GM03348 (cell line): ENCODE data around the gene MARK2.
A peak's percentile ranks its signal among the peaks of the same experiment; 100 is the strongest.
"Not testable (repeated sequence)": the region's sequence is repeated elsewhere in the genome, so short reads cannot be mapped to it uniquely, and the experiment has no call there.

ENCODE experiments used
- DNase-seq: peaks from one replicate; pipeline ENCODE4 v3.0.0; 2012; ENCODE audit warnings: low spot score

Gene MARK2

DNA sequence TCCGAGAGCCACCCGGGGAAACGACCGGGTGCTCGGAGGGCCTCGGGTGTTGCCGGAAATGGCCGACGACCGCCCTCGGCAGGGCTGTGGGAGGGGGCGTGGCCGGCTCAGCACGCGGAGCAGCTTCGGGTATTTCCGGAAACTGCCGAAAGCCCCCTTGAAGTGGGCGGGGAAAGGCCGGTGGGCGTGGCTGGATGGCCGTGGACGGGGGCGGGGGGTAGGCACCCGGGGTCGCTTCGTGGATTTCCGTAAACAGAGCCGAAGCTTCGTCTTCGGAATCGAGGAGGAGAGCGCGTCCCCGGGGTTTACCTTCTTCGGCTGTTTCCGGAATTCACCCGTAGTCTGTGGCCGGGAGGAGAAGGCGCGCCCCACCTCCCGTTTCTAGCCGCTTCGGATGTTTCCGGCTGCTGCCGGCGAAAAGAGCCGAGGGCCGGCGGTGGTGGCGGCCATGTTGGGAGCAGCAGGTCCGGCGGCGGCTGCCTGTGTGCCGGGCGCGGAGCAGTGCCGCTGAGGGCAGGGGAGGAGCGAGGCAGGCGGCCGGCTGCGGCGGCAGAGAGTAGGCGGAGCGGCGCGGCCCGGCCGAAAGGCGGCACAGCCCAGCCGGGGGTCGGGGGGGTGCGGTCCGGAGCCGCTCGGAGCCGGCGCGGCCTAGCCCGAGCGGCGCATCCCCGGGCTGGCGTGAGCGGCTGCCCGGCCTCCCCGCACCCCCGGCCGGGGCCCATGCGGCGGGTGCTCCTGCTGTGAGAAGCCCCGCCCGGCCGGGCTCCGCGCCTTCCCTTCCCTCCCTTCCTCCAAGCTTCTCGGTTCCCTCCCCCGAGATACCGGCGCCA, at the start of gene MARK2:
Gene MARK2, plus strand, starts transcription at position 433 of the 830 bp plus-strand sequence. Its CDS starts 397 bp downstream, at position 830.
- DNase-seq: peak; percentile 99

DNA sequence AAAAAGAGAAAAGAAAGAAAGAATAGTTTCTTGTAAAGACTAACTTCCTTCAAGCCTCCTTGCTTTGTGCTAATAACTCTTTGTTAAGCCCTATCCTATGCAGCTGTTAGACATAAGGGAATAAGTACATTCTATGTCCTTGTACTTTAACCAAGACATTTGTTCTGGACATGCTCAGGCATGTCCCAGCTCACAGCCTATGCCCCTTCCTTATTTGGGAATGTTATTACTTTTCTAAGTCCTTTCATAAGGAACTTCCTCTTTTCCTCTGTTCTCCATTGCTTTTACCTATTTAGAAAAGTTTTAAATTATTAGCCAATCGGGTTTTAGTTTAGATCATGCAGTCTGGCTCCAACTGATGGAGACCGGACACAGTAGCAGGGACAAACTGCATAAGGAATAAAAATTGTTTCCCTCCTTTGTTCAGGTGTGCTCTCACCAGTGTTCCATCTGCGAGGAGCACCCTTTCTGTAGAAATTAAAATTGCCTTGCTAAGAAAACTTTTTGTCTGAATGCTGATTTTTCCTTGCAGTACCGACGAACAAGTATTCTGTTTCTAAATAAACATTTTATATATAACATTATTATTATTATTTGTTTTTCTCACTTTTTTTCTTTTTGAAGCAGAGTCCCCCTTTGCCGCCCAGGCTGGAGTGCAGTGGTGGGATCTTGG, 47.3 kb upstream of the MARK2 start:
- DNase-seq: no peak

DNA sequence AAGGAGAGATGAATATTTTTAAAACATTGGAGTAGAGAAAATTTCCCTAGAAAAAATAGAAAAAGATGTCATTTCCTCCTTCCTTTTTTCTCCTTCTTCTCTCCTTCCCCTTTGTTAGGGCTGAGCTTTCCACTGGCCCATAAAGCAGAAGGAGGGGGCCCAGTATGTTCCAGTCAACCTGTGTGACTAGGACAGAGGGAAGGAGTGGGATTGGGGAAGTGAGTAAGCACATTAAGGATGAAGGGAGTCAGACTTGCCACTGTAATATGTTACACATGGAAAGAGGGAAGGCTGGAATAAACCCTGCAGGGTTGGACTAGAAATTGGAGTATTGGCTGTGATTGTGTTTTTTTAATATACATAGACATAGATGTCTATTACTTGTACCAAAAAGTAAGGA, 45.7 kb upstream of the MARK2 start:
- DNase-seq: peak; percentile 2

DNA sequence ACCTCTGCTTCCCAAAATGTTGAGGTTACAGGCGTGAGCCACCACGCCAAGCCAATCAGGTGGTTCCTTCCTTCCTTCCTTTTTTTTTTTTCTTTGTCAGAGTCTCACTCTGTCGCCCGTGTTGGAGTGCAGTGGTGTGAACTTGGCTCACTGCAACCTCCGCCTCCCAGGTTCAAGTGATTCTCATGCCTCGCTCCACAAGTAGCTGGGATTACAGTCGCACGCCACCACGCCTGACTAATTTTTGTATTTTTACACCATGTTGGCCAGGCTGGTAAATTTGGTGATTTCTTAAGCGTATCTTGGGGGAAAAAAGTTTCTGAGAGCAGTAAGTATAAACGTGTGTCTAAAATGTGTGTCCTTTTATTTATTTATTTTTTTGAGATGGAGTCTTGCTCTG, 43.8 kb upstream of the MARK2 start:
- no peak for DNase-seq

DNA sequence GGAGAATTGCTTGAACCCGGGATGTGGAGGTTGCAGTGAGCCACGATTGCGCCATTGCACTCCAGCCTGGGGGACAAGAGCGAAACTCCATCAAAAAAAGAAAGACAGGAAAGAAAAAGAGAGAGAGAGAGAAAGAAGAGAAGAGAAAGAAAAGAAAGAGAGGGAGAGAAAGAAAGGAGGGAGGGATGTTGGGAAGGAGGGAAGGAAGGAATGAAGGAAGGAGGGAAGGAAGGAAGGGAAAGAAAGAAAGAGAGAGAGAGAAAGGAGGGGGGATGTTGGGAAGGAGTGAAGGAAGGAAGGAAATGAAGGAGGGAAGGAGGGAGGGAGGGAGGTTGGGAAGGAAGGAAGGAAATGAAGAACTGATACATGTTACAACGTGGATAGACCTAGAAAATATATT, 38.0 kb upstream of the MARK2 start:
- DNase-seq: no peak

DNA sequence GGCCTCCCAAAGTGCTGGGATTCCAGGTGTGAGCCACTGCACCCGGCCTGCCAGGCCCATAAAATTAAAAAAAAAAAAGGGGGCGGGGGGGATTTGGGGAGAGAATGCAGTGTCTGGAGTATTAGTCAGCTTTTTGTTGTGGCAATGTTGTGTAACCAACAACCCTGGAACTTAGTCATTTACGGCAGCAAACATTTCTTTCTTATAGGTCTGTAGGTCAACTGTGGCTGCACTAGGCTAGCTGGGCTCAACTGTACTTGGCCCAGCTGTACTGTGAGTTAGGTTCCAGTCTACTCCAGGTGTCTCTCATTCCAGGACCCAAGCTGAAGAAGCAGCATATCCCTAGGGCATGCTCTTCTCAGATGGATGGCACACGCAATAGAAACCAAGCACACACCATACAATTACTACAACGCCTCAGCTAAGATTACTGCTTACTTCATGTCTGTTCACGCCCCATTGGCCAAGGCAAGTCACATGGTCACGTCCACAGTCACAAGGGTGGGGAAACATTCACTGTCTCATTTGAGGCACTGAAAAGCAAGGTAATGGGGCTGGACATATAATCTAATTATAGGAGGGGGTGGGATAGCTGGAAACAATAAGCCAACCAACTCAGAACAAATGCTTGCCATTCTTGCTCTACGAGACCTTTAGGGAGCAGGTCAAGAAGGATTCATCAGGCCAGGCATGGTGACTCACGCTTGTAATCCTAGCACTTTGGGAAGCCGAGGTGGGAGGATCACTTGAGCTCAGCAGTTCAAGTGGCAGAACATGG, 36.1 kb upstream of the MARK2 start:
- DNase-seq: peak; percentile 37

DNA sequence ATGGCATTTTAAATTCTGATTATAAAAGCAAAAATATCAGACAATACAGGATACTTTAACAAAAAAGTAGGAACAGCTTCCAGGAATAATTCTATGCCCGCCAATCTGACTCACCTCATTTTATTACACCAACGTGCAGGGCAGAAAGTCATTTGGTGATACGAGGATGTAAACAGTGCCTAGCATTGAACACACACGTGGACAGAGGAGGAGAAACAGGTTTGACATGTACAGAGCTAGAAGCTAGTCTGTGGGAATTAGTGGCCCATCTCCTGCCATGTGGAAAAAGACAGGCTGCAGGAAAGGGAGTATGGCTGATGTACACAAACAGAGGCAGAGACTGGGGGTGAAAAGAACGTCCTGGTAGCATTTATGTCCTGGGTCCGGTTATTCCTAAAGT, 34.7 kb upstream of the MARK2 start:
- DNase-seq: no peak

DNA sequence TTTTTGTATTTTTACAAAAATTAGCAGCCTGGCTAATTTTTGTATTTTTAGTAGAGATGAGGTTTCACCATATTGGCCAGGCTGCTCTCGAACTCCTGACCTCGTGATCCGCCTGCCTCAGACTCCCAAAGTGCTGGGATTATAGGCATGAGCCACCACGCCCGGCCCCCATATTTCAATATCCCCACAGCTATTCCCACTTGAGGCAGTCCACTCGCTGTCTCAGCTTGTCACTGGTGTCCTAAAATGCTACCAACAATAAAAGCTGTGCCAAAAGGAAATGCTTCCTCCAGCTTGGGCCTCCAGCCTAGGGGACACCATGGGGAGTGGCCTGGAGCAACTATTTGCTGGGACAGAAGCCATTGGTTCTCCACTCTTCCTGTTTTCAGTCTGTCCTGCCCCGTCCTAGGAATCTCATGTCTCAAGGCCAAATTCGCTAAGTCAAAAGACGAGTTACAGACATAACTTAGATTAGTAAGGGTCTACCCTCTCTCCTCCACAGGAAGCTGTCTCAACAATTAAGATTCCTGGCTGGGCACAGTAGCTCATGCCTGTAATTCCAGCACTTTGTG, 33.0 kb upstream of the MARK2 start:
- DNase-seq: no peak

DNA sequence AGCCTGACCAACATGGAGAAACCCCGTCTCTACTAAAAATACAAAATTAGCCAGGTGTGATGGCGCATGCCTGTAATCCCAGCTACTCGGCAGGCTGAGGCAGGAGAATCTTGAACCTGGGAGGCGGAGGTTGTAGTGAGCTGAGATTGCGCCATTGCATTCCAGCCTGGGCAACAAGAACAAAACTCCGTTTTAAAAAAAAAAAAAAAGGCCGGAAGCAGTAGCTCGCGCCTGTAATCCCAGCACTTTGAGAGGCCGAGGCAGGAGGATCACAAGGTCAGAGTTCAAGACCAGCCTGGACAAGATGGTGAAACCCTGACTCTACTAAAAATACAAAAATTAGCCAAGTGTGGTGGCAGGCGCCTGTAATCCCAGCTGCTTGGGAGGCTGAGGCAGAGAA, 28.5 kb upstream of the MARK2 start:
- DNase-seq: not testable (repeated sequence)

DNA sequence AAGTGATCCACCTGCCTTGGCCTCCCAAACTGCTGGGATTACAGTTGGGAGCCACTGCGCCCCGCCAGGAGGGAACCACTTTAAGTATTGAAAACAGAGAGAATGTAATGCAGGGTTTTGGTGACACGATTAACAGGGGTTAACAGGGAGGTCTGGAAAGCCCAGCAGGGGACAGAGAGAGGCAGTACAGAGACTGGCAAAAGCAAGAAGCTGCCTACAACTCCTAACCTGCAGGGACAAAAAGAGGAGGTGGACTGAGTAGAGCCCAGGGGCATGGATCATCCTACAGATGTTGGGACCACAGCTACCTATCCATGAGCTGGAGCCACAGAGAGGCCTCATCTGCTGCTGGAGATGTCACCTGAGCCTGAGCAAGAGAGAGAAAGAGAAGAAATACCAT, 27.4 kb upstream of the MARK2 start:
- DNase-seq: no peak

DNA sequence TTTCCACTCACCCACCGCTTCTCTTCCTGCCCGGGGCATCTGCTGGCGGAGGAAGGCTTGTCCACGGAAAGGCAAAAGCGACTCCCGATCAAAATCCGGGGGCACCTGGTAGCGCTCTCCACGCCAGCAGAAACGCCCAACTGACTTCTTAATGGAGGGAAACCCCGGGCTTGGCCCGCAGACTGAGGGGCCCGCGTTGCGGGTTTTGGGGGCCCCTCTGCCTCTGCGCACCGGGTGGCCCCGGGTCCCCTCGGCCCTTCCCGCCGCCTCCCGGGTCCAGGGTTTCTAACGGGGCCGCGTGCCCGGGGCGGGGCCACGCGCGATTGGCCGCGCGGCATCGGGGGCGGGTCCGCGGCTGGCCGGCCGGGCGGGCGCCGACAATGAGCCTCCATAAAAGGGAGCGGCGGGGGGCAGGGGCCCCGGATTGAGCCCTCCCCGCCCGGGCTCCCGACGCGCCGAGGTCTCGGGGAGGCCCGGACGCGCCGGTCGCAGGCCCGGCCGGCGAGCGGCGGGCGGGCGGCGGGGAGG, 25.8 kb upstream of the MARK2 start, which contains the start of gene SPINDOC:
Gene SPINDOC, plus strand, starts transcription at position 422 of the 528 bp plus-strand sequence. CDS start 231 bp downstream, outside the sequence.
- peak; percentile 98 for DNase-seq

DNA sequence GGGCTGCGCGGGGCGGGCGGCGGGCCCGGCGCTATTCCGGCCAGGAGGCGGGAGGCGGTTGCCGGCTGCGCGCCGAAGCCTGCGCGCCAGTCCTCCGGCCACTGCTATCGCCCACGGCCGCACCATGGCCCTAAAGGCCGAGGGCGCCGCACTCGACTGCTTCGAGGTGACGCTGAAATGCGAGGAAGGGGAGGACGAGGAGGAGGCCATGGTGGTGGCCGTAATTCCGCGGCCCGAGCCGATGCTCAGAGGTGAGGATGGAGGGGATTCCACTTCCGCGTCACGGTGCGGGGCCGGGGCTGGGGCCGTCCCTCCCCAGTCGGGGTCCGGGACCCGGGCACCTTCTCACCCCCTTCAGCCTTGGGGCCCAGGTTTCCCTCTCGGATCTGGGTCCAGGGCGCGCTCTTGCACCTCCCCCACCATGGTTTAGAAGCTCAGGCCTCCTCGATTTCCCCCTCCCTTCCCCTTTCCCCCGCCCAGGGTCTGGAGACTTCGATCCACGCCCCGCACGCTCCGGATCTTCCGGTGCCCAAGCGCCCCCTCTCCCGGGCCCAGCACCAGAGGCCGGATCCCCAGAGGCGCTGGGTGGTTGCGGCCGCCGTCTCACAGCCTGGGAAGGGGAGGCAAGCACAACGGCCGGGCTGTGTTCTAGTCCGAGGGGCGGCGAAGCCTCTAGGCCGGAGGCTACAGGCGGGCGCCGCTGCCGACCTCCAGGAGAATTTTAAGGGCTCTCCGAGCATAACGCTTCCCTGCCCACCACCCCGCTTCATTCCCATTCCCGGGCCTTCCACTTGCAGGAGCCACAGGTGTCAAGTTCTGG, 25.1 kb upstream of the MARK2 start:
- peak; percentile 77 for DNase-seq

DNA sequence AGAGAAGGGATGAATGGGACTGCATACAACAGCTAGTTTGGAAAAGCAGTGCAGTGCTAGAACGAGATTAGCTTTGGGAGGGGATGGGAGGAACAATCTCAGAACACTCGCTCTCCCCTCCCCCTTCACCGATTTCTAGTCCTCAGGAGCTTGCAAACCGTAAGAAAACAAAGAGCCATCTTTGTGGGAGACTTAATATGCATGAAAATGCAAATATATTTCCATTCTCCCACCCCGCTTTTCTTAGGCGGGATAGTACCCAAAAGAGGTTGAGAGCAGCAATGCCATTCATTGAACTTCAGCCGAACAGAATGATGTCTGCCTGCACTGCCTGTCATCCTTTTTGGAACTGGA, 24.6 kb upstream of the MARK2 start:
- DNase-seq: peak; percentile 34

DNA sequence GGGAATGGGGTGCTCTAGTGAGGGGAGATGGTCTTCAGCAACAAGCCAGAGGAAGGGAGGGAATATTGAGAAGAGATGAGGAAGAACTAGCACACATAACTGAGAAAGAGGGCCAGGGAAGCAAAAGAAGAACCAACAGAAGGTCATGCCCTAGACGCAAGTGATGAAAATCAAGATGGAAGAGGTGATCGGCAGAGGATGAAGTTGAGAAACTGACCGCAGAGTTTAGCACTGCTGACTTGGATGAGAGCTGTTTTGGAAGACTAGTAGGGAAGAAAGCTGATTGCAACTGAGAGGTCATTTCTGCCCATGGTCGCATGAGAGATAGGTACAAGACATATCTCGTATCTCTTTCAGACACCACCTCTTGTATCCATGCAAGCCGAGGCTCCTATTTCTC, 22.7 kb upstream of the MARK2 start:
- no peak for DNase-seq

DNA sequence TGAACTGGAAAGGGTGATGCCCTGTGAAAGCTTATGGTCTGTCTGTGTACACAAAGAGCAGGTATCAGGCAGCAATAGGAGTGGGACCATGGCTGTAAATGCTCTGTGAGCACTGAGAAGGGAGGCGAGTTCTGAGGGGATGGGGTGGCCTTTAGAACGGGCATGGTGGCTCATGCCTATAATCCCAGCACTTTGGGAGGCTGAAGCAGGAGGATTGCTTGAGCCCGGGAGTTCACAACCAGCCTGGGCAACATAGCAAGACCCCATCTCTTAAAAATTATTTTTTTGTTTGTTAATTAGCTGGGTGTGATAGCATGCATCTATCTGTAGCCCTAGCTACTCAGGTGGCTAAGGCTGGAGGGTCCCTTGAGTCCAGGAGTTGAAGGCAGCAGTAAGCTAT, 22.2 kb upstream of the MARK2 start:
- DNase-seq: no peak

DNA sequence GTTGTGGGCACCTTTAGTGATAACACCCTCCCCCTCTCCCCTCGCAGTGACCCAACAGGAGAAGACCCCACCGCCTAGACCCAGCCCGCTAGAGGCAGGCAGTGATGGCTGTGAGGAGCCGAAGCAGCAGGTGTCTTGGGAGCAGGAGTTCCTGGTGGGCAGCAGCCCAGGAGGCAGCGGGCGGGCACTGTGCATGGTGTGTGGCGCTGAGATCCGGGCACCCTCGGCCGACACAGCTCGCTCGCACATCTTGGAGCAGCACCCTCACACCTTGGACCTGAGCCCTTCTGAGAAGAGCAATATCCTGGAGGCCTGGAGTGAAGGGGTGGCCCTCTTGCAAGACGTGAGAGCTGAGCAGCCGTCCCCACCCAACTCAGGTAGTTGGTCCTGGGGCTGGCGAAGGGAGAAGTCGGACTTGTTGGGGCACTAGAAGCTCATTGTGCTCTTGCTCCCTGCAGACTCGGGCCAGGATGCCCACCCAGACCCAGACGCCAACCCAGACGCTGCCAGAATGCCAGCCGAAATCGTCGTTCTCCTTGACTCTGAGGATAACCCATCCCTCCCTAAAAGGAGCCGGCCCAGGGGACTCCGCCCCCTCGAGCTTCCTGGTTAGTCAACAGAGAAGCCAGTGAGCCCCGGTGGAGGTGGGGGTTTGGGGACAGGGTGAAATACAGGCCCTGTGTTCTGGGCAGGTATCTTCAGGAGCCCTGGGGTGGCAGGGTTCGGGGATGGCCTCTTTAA, 21.0 kb upstream of the MARK2 start:
- DNase-seq: no peak

DNA sequence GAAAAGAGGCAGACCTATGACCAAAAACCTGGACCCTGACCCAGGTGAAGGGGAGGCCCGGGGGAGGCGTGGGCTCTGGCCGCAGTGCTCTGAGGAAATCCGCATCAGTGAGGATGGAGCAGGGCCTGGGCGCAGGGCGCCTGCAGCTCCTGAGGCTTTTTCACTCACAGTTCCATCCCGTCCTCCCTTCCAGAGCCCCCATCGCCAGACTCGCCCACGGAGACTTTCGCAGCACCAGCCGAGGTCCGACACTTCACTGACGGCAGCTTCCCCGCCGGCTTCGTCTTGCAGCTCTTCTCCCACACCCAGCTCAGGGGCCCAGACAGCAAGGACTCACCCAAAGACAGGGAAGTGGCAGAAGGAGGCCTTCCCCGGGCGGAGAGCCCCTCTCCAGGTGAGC, 20.3 kb upstream of the MARK2 start:
- DNase-seq: no peak

DNA sequence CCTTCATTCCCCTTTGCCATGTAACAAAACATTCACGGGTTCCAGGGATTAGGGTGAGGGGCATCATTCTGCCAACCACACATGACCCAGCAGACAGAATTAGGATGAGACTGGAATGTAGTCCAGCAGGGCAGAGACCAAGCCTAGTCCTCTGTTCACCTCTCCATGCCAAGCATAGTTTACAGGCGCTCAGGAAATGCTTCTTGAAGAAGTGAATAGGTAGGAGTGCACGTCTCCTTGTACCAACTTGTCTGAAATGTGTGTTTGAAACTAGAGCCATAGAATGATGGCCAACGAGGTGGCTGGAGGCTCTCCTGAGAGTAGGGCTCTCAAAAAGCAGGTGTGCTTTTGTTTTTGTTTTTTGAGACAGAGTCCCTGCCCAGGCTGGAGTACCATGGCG, 17.5 kb upstream of the MARK2 start:
- DNase-seq: no peak

DNA sequence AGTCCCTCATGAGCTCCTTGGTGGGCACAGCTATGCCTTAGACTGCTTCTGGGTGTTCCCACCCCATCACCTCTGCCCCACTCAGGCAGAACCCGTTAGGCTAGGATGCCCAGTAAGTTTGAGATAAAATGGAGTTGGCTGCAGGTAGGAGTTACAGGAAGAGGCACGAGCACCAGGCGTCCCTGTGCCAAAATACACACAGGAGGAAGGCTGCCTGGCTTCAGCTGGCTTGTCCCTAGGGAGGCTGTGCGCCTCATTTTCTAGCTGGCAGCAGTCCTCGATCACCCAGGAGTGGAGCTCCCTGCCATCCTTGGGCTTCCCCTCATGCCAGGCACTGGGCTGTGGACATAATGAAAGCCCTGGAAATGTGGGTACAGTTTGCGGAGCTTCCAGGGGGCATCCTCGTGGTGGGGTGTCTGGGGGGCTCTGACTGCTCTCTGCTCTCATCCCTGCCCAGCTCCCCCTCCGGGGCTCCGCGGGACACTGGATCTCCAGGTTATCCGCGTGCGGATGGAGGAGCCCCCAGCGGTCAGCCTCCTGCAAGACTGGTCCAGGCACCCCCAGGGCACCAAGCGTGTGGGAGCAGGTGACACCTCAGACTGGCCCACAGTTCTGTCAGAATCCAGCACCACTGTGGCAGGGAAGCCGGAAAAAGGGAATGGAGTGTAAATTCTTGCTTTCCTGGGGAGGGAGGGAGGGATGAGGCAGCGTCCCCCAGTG, 12.3 kb upstream of the MARK2 start:
- no peak for DNase-seq
